Lower leg skin (tissue), 3 donors: ENCODE data around the gene MRPL43.

ENCODE experiments used
- POLR2A ChIP-seq, 2 donors: fragments of 450-650 bp; IDR thresholded peaks; one replicate each; pipeline ENCODE4 v1.6.1; 2016 to 2017; ENCODE audit warnings: antibody characterized with exemption in 2 of 2, mild to moderate bottlenecking in 1 of 2, moderate library complexity in 1 of 2
- TF ChIP-seq, protein P1 (sequence below), 3 donors: fragments of 450-650 bp; IDR thresholded peaks; one replicate each; pipeline ENCODE4 v1.5.1; 2016; ENCODE audit warnings: antibody characterized with exemption in 3 of 3, mild to moderate bottlenecking in 3 of 3, moderate library complexity in 2 of 3

DNA sequence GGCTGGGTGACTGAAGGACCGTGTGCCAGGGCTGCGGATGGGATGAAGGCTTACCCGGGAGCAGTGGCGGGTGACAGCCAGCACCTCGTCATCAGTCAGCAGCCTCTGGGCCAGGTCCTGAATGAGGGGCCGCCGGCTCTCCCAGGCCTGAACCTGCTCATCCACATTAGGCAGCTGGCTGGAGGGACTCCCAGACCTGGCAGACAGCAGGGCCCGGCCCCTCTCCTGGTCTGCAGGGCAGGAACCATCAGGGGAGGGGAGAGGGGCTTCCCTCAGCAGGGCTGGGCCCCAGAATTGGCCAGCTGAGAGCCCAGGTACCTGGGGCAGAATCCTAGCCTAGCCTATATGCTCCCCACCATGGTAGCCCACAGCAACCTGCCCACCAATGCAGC is 28.3 kb upstream of the MRPL43 start:
- TF ChIP-seq, protein P1, sequence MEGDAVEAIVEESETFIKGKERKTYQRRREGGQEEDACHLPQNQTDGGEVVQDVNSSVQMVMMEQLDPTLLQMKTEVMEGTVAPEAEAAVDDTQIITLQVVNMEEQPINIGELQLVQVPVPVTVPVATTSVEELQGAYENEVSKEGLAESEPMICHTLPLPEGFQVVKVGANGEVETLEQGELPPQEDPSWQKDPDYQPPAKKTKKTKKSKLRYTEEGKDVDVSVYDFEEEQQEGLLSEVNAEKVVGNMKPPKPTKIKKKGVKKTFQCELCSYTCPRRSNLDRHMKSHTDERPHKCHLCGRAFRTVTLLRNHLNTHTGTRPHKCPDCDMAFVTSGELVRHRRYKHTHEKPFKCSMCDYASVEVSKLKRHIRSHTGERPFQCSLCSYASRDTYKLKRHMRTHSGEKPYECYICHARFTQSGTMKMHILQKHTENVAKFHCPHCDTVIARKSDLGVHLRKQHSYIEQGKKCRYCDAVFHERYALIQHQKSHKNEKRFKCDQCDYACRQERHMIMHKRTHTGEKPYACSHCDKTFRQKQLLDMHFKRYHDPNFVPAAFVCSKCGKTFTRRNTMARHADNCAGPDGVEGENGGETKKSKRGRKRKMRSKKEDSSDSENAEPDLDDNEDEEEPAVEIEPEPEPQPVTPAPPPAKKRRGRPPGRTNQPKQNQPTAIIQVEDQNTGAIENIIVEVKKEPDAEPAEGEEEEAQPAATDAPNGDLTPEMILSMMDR (IDR thresholded peaks at IDR 0.05), result no peak
- TF ChIP-seq POLR2A (IDR thresholded peaks at IDR 0.05), result no peak
